HG03066 (cell line): ENCODE measurements around the gene ZSCAN25.
"Not testable (repeated sequence)": the region's sequence is repeated elsewhere in the genome, so short reads cannot be mapped to it uniquely, and the experiment has no call there.

Source experiments
- ATAC-seq: cut with Tn5 transposase; IDR thresholded peaks from one replicate; pipeline ENCODE4 v1.9.1; 2021; ENCODE audit warnings: low read depth; ENCODE audit not compliant: unreplicated experiment

ZSCAN25 gene

DNA sequence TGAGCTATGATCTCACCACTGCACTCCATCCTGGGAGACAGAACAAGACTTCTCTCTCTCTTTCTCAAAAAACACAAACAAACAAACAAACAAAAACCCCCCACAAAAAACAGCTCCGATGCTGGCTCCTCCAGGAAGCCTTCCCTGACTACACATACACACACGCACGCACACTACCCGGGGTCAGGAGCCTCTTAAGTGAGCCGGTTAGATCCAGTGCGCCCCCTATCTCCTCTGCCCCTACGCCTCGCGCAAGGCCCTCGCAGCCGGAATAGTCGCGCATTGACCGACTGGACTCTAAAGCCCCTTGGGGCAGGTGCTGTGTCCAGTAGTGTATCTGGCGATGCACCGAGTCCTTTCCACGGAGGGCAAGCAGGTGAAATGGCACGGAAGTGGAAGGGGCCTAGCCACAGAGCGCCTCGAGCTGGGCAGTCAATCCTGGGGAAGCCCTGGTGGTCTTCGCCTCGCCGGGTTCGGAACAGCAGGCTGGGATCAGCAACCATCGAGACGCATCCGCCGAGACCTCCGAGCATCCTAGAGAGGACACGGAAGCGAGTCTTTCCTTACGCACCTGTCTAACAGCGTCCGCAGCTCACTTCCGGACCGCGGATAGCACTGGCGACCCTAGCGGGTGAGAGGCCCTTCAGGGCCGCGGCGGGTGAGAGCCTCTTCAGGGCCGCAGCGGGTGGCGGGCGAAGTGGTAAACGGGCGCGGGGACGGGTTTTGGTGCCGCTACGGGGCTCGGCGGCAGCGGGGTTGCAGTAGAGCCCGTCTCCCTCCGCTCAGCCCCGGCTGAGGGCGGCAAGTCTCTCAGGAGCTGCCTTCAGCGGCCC, at the start of gene ZSCAN25:
Gene ZSCAN25, plus strand, starts transcription at position 588 of the 833 bp plus-strand sequence. CDS start 2,661 bp downstream, outside the sequence.
- peak; percentile 83 for ATAC-seq

DNA sequence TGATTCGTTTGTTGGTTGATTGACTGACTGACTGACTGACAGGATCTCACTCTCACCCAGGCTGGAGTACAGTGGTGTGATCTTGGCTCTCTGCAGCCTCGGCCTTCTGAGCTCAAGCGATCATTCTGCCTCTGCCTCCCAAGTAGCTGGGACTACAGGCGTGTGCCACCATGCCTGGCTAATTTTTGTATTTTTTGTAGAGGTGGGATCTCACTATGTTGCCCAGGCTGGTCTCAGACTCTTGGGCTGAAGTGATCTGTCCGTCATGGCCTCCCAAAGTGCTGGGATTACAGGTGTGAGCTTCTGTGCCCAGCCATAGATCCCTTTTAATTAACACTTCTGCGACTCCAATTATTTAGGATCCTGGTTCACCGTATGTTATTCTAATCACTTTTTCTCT, 48.0 kb upstream of the ZSCAN25 start:
- ATAC-seq = not testable (repeated sequence)

GRCh38 chr7:99571768-99572167, 45.0 kb upstream of the ZSCAN25 start:
- ATAC-seq = no peak

- no peak for ATAC-seq
Measured at GRCh38 chr7:99573257-99573656, 43.5 kb upstream of the ZSCAN25 start.

DNA sequence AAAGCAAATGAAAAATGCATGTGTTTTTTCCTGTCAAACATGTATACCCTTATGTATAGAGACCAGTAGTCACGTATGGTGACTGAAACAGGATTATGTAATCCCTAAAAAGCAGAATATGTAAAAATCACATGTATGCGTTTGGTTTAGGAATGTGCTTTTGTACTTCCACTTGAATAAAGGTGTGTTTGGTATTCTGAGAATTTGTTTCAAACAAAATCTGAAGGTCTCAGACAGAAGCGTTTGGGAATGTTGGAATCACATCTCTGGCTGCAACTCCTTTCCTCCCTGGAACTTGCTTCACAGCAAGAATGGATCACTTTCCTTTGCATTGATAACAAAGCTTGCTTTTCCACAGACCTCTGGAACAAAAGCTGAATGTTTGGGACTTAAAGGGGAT, 40.5 kb upstream of the ZSCAN25 start:
- ATAC-seq = no peak

GRCh38 chr7:99579281-99579955, 37.3 kb upstream of the ZSCAN25 start:
- no peak for ATAC-seq

DNA sequence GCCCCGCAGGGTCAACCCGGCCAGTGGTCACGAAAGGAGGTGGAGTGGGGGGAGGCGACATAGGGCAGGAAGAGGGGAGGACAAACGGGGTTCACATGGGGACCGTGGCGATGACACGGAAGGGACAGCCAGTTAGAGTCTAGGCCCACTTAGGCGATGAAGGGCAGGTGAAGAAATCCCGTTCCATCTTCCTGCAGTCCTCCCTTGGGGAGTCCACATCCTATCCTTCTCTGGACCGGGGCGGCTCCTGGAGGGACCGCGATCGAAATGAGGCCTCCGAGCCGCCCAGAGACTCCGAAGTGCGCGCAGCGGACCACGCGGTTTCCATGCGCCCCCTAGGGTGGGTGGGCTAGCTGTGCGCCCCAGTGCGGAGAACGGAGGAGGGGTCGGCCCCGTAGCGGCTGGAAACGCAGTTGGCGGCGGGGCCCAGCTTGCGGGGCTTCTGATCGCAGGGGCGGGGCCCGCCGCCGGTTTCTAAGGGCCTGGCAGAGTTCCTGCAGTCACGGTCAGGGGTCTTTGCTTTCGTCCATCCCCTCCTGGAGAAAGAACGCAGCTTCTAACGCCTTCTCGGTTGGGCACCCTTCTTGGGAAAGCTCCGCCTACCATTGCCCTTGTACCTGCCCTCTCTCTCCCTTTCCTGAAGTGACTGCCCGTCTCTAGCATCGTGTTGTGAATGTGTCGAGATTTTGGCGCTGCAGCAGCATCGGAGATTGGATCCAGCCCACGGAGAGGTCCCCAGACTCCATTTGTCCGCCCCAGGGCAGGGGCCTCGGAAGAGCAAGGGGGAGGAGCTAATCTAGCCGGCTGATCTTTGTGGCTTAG, 36.6 kb upstream of the ZSCAN25 start:
- ATAC-seq = no peak

DNA sequence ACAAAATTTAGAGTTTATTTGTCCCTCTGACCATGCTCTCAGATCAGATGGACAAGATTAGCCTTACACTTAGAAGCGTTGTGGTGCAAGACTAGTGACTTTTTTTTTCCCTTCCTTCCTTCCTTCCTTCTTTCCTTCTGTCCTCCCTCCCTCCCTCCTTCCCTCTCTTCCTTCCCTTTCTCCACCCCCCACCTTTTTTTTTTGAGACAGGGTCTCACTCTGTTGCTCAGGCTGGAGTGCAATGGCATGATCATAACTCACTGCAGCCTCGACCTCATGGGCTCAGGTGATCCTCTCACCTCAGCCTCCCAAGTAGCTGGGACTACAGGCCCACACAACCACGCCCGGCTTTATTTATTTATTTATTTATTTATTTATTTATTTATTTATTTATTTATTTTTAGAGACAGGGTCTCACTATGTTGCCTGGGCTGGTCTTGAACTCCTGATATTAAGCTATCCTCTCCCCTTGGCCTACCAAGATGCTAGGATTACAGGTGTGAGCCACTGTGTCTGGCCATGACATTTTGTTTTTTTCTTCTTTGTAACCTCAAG, 35.9 kb upstream of the ZSCAN25 start:
- not testable (repeated sequence) for ATAC-seq

DNA sequence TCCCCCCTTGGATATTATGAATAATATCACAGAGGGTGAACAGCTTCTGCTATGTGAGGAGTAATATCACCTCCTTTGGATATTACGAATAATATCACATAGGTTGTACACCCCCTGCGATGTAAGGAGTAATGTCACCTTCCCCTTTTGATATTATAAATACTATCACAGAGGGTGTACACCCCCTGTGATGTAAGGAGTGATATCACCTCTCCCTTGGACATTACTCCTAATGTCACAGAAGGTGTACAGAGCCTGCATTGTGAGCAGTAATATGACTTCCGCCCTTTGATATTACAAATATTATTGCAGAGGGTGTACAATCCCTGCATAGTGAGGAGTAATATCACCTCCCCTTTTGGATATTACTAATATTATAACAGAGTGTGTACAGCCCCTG, 27.9 kb upstream of the ZSCAN25 start:
- no peak for ATAC-seq

DNA sequence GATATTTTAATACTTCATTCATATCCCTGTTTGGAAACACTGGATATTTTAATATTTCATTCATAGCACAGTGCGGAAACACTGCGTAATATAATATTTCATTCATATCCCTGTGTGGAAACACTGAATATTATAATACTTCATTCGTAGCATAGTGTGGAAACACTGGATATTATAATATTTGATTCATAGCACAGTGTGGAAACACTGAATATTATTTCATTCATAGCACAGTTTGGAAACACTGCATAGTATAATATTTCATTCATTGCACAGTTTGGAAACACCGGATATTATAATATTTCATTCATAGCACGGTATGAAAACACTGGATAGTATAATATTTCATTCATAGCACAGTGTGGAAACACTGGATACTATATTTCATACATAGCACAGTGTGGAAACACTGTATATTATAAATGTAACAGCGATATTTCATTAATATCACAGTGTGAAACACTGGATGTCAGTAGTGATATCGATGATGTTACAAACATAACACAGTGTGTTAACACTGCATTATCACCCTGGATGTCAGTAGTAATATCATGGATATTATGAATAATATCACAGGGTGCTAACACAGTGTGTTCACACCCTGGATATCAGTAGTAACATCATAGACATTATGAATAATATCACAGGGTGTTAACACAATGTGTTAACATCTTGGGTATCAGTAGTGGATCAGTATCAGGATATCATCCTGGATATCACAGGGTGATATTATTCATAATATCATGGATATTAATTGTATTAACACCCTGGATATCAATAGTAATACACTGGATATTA, 21.6 kb upstream of the ZSCAN25 start:
- no peak for ATAC-seq

GRCh38 chr7:99596408-99596955, 20.3 kb upstream of the ZSCAN25 start:
- no peak for ATAC-seq

GRCh38 chr7:99597762-99598501, 18.8 kb upstream of the ZSCAN25 start, which contains the start of gene TMEM225B:
TSS of gene TMEM225B (plus strand) at chr7:99598267. CDS start at chr7:99604389, 6,122 bp downstream.
- no peak for ATAC-seq

- ATAC-seq = no peak
Measured at GRCh38 chr7:99599836-99600235, 16.9 kb upstream of the ZSCAN25 start.

GRCh38 chr7:99601656-99602310, 15.0 kb upstream of the ZSCAN25 start:
- no peak for ATAC-seq

DNA sequence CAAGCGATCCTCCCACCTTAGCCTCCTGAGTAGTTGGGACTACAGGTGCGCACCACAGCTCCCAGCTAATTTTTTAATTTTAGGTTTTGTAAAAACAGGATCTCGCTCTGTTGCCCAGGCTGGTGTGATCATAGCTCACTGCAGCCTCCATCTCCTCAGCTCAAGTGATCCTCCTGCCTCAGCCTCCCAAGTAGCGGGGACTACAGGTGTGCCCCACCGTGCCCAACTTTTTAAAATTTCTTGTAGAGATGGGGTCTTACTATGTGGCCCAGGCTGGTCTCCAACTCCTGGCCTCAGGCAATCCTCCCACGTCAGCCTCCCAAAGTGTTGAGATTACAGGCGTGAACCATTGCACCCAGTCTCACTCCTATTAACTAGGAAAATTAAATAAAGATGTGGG, 11.2 kb upstream of the ZSCAN25 start:
- ATAC-seq = no peak

DNA sequence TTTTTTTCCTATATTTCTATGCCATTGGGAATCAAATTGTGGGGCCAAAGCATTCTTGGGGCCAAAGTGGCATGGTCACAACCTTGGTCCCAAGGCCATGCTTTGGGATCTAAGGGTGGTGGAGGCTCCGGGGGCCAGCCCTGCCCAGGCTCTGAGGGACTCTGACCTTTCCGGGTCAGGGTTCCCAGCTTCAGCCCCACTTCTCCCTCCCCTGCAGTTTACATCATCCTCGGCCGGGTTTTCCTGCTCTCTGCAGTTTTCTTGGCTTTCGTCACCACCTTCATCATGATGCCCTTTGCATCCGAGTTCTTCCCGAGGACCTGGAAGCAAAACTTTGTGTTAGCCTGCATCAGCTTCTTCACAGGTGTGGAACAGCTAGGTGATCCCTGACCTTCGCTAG, 10.2 kb upstream of the ZSCAN25 start:
- ATAC-seq = no peak

DNA sequence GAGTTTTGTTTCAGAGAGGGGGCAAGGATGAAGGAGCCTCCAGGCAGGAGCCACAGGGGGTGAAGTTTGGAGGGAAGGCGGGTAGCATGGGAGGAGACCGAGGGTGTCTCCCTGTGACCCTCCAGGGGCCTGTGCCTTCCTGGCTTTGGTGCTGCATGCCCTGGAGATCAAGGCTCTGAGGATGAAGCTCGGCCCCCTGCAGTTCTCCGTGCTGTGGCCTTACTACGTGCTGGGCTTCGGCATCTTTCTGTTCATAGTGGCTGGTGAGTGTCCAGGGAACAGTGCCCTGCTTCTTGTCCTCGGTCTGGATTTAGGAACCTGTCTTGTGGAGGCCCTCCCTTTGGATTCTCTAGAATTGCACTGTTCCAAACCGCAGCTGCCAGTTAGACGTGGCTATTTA, 9.2 kb upstream of the ZSCAN25 start:
- no peak for ATAC-seq

DNA sequence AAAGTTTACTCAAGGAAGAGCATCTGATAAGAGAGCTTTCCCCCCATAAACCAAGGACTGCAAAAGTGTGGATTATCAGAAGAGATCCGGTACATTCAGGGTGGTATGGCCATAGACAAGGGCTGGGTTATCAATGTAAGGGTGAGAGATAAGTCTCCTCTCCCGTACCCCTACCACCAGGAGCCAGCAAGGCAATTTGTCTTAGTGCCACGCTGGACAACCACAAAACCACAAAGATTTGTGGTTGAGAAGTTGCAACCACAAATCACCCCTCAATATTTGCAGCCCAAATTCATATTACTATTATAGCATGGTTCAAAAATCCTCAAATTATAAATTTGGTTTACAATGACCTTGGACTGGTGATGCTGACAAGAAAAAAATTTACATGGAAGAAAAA, 2.3 kb upstream of the ZSCAN25 start:
- no peak for ATAC-seq
